HepG2 (cell line): Measurements from ENCODE around the gene FUBP3. TPM values are rescaled to one million over a fixed set of nuclear protein-coding genes. Genes with fewer than 3 reads are reported as not detected.

Source experiments
- ATAC-seq: fragments of 200-7000 bp; cut with Tn5 transposase; 3 replicates; pipeline ENCODE4 v1.9.1; 2020; ENCODE audit warnings: mild to moderate bottlenecking, moderate library complexity
- BruUV-seq: library from RNA; stranded (reverse); fragments of 400-500 nt; replicated peaks from 2 replicates; lab custom pipeline; 2021; lab: Mats Ljungman, UMichigan
- CTCF ChIA-PET: fragments of 300-600 bp; formaldehyde crosslinking; extraction: SDS; loops from one replicate; lab custom pipeline; 2021; ENCODE audit warnings: low total read pairs, inconsistent platforms, low intra/inter-chr PET ratio; lab: Yijun Ruan, JAX
- POLR2A ChIA-PET: fragments of 350-600 bp; sonication (Branson Sonifier 250); formaldehyde crosslinking; loops from one replicate; lab custom pipeline; 2020; ENCODE audit warnings: antibody characterized with exemption, inconsistent platforms; lab: Yijun Ruan, JAX
- DNase-seq: peaks from one replicate; pipeline ENCODE4 v3.0.0-alpha.2; 2015; ENCODE audit warnings: low spot score
- FAIRE-seq: peaks from 3 replicates; lab custom pipeline; 2011; peaks lifted over from hg19 to GRCh38; lab: Jason Lieb, UNC
- H2AFZ ChIP-seq: one replicate; pipeline ENCODE4 v1.6.1; 2011; ENCODE audit warnings: low read length, inconsistent platforms
- H3K27ac ChIP-seq: fragments of 300-600 bp; 3 replicates; pipeline ENCODE4 v1.8.0; 2011; ENCODE audit warnings: mixed run types, mild to moderate bottlenecking, mixed read lengths, low read length, inconsistent platforms; ENCODE audit not compliant: insufficient read depth; ENCODE audit errors: extremely low read length
- H3K27me3 ChIP-seq, 2 experiments: fragments of 200-600 bp in 1 of 2; 2 replicates in 1 of 2; 3 replicates in 1 of 2; pipeline versions ENCODE4 v1.6.0 to v1.8.0; 2011; ENCODE audit warnings: low read length in 2 of 2, mild to moderate bottlenecking in 2 of 2, moderate library complexity in 2 of 2, inconsistent platforms in 1 of 2; ENCODE audit not compliant: insufficient read depth in 2 of 2, control insufficient read depth in 1 of 2
- H3K36me3 ChIP-seq, 2 experiments: fragments of 200-600 bp in 1 of 2; replicated peaks in 1 of 2; 2 replicates in 1 of 2; 3 replicates in 1 of 2; pipeline versions ENCODE4 v1.5.1 to v1.8.0; 2011; ENCODE audit warnings: low read length in 2 of 2, inconsistent platforms in 1 of 2; ENCODE audit not compliant: insufficient read depth in 2 of 2, control insufficient read depth in 1 of 2
- H3K4me1 ChIP-seq: 2 replicates; pipeline ENCODE4 v1.5.1; 2012; ENCODE audit warnings: low read length, inconsistent platforms; ENCODE audit not compliant: insufficient read depth
- H3K4me2 ChIP-seq: 2 replicates; pipeline ENCODE4 v1.6.0; 2011; ENCODE audit warnings: low read depth, low read length, inconsistent platforms
- H3K4me3 ChIP-seq, 3 experiments: fragments of 200-600 bp in 1 of 3; sonication (generic), shearing (Covaris generic) in 1 of 3; replicated peaks in 1 of 3; 2 replicates each; pipeline ENCODE4 v1.5.1; 2011 to 2016; ENCODE audit warnings: low read length in 3 of 3, inconsistent platforms in 2 of 3, low read depth in 2 of 3, mild to moderate bottlenecking in 2 of 3, control low read depth in 1 of 3, mixed read lengths in 1 of 3; ENCODE audit not compliant: insufficient read depth in 1 of 3
- H3K79me2 ChIP-seq: one replicate; pipeline ENCODE4 v1.6.1; 2011; ENCODE audit warnings: low read length, inconsistent platforms; ENCODE audit not compliant: insufficient read depth
- H3K9ac ChIP-seq: 2 replicates; pipeline ENCODE4 v1.6.0; 2011; ENCODE audit warnings: mild to moderate bottlenecking, low read depth, low read length, inconsistent platforms; ENCODE audit not compliant: insufficient read depth
- H3K9me3 ChIP-seq: 2 replicates; pipeline ENCODE4 v1.5.1; 2012; ENCODE audit warnings: mild to moderate bottlenecking, low read length
- H4K20me1 ChIP-seq: 2 replicates; pipeline ENCODE4 v1.6.0; 2011; ENCODE audit warnings: inconsistent platforms, mild to moderate bottlenecking, low read length, moderate library complexity; ENCODE audit not compliant: insufficient read depth
- AGO2 ChIP-seq: fragments of 200-400 bp; formaldehyde crosslinking; optimal IDR thresholded peaks from 2 replicates; pipeline ENCODE3; 2017; ENCODE audit warnings: mild to moderate bottlenecking, low read depth, low read length, moderate library complexity
- NFRKB ChIP-seq: fragments of 450-650 bp; IDR thresholded peaks from 2 replicates; pipeline ENCODE4 v1.6.1; 2017
- WGBS: methylation state at CpG from one replicate; pipeline ENCODE4 v1.1.6; 2017; ENCODE audit warnings: low lambda C conversion rate; 5-methylcytosine and 5-hydroxymethylcytosine counted together
- in situ Hi-C: cut with HindIII; loops from 2 replicates; pipeline ENCODE4 v1.10.0; 2017; ENCODE audit warnings: low pct_unique_long_range_greater_than_20kb; ENCODE audit not compliant: extremely low pct_ligation_motif_present
- intact Hi-C: fragments of 100-400 bp; cut with micrococcal nuclease; formaldehyde crosslinking; loops from one replicate; pipeline ENCODE4 v1.10.0; 2022; ENCODE audit not compliant: unreplicated experiment
- polyA plus RNA-seq, 8 experiments: library from polyadenylated mRNA; depleted of rRNA in 3 of 8; stranded (reverse) in 7 of 8; unstranded in 1 of 8; fragments of >200 nt; fragmentation: Illumina TruSeq in 4 of 8; extraction: Trizol in 4 of 8; gene quantifications; 2 replicates each; pipeline versions ENCODE4 v1.2.1 to v1.2.3, GENCODE V29; 2011 to 2016; ENCODE audit warnings: low read depth in 4 of 8, missing spikeins in 1 of 8, mixed read lengths in 1 of 8; ENCODE audit not compliant: insufficient read depth in 1 of 8
- total RNA-seq, 5 experiments: library from RNA; depleted of rRNA; stranded (reverse); fragments of >200 nt; fragmentation: Illumina TruSeq; extraction: Trizol; gene quantifications; 2 replicates each; pipeline ENCODE4 v1.2.3, GENCODE V29; 2016; ENCODE audit warnings: low read depth in 1 of 5
- TF ChIP-seq, protein P1 (sequence below): sonication (generic); formaldehyde crosslinking; IDR thresholded peaks from 2 replicates; pipeline ENCODE4 v1.4.0; 2020; ENCODE audit warnings: missing genetic modification reagents

The FUBP3 gene
- total and polyA plus RNA-seq, 2 of the 13 experiments (the other 11 are each of a cell fraction or from before 2014, with no cell fraction given): 28.7 to 40.0 TPM

DNA sequence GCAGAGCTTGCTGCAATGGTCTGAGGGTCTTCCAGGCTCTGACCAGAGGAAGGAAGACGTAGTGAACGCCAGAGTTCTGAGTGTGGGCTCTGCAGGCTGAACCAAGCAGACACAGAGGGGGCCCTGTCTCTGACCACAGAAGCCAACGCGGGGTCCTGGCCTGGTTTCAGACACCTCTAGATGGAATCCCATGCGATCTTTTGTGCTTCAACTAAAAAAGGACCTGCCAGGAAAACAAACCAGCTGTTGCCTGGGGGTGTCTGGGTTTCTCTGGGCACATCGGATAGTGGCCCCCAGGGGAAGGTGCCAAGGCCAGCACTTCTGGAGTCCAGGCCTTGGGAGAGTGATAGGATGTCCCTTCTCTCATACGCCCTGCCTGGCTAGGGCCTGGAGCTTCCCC lies 97.9 kb downstream of the FUBP3 start:
- intact Hi-C loops: no loop called here
- no peak overlapping the region for H3K4me3 ChIP-seq
- FAIRE-seq (no peak), ATAC-seq (no peak), DNase-seq (no peak)
- no peak overlapping the region for H2AFZ ChIP-seq
- H3K27me3 ChIP-seq: peaks cover 4 to 37% of the 10 kb centered on the region in 2 experiments; a peak in 3 of 5 replicates
- no peak overlapping the region for H3K4me2 ChIP-seq
- ChIA-PET CTCF (no interaction called here), POLR2A (no interaction called here)
- in situ Hi-C loops: no loop called here
- H3K4me1 ChIP-seq: peaks cover 9% of the 10 kb centered on the region
- no peak overlapping the region for H3K9ac ChIP-seq
- H3K79me2 ChIP-seq: no peaks in the 10 kb centered on the region
- H3K9me3 ChIP-seq: no peaks in the 10 kb centered on the region
- H3K36me3 ChIP-seq: no peaks in the 10 kb centered on the region
- H3K27ac ChIP-seq: no peak overlapping the region
- WGBS: 29% methylated on average over 6 of the region's 7 CpGs
- no TSS peak for BruUV-seq
- TF ChIP-seq NFRKB: no peak
- TF ChIP-seq, protein P1, sequence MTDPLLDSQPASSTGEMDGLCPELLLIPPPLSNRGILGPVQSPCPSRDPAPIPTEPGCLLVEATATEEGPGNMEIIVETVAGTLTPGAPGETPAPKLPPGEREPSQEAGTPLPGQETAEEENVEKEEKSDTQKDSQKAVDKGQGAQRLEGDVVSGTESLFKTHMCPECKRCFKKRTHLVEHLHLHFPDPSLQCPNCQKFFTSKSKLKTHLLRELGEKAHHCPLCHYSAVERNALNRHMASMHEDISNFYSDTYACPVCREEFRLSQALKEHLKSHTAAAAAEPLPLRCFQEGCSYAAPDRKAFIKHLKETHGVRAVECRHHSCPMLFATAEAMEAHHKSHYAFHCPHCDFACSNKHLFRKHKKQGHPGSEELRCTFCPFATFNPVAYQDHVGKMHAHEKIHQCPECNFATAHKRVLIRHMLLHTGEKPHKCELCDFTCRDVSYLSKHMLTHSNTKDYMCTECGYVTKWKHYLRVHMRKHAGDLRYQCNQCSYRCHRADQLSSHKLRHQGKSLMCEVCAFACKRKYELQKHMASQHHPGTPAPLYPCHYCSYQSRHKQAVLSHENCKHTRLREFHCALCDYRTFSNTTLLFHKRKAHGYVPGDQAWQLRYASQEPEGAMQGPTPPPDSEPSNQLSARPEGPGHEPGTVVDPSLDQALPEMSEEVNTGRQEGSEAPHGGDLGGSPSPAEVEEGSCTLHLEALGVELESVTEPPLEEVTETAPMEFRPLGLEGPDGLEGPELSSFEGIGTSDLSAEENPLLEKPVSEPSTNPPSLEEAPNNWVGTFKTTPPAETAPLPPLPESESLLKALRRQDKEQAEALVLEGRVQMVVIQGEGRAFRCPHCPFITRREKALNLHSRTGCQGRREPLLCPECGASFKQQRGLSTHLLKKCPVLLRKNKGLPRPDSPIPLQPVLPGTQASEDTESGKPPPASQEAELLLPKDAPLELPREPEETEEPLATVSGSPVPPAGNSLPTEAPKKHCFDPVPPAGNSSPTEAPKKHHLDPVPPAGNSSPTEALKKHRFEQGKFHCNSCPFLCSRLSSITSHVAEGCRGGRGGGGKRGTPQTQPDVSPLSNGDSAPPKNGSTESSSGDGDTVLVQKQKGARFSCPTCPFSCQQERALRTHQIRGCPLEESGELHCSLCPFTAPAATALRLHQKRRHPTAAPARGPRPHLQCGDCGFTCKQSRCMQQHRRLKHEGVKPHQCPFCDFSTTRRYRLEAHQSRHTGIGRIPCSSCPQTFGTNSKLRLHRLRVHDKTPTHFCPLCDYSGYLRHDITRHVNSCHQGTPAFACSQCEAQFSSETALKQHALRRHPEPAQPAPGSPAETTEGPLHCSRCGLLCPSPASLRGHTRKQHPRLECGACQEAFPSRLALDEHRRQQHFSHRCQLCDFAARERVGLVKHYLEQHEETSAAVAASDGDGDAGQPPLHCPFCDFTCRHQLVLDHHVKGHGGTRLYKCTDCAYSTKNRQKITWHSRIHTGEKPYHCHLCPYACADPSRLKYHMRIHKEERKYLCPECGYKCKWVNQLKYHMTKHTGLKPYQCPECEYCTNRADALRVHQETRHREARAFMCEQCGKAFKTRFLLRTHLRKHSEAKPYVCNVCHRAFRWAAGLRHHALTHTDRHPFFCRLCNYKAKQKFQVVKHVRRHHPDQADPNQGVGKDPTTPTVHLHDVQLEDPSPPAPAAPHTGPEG (CRISPR knock-in tag): no peak
- TF ChIP-seq AGO2: no peak
- no peaks in the 10 kb centered on the region for H4K20me1 ChIP-seq
